HL-60 (cell line): ENCODE data around the gene PRICKLE2.

Experiments used
- DNase-seq, 2 experiments: peaks; one replicate each; pipeline ENCODE4 v3.0.0-alpha.2; 2010 to 2020; ENCODE audit warnings: low read depth in 1 of 2, low spot score in 1 of 2
- H3K27ac ChIP-seq: fragments of 250-450 bp; sonication (Bioruptor Pico); replicated peaks from 2 replicates; pipeline ENCODE4 v1.5.1; 2020; ENCODE audit warnings: mild to moderate bottlenecking, moderate library complexity
- H3K27me3 ChIP-seq: fragments of 250-450 bp; sonication (Bioruptor Pico); 2 replicates; pipeline ENCODE4 v1.5.1; 2021; ENCODE audit warnings: mild to moderate bottlenecking, moderate library complexity; ENCODE audit not compliant: insufficient read depth, poor library complexity, severe bottlenecking
- H3K4me3 ChIP-seq: replicated peaks from 2 replicates; pipeline ENCODE4 v1.5.1; 2011; ENCODE audit warnings: mild to moderate bottlenecking, control low read depth, low read length; ENCODE audit not compliant: insufficient read depth
- CTCF ChIP-seq: IDR thresholded peaks from one replicate; pipeline ENCODE4 v1.5.1; 2011; ENCODE audit warnings: low read length, control low read depth, inconsistent platforms; ENCODE audit not compliant: insufficient read depth
- GABPA ChIP-seq: IDR thresholded peaks from 2 replicates; pipeline ENCODE4 v1.6.1; 2012; ENCODE audit warnings: low read depth
- POLR2AphosphoS5 ChIP-seq: IDR thresholded peaks from 2 replicates; pipeline ENCODE4 v1.6.1; 2012; ENCODE audit warnings: low read depth
- REST ChIP-seq: IDR thresholded peaks from 2 replicates; pipeline ENCODE4 v1.6.1; 2012; ENCODE audit warnings: low read depth; ENCODE audit not compliant: insufficient replicate concordance
- SPI1 ChIP-seq: IDR thresholded peaks from 2 replicates; pipeline ENCODE4 v1.6.1; 2012; ENCODE audit warnings: low read depth, mild to moderate bottlenecking, borderline replicate concordance

PRICKLE2 gene

GRCh38 chr3:64265646-64266045 lies 40.4 kb upstream of the PRICKLE2 start:
- DNase-seq, result no peak
- TF ChIP-seq GABPA (no peak), POLR2AphosphoS5 (no peak), CTCF (no peak), SPI1 (no peak), REST (no peak)
- H3K27ac ChIP-seq, result no peak overlapping the region
- peaks cover 2% of the 10 kb centered on the region for H3K27me3 ChIP-seq
- H3K4me3 ChIP-seq, result no peak overlapping the region

GRCh38 chr3:64264501-64265109 lies 39.3 kb upstream of the PRICKLE2 start:
- no peak for TF ChIP-seq SPI1
- TF ChIP-seq REST, result no peak
- no peak for TF ChIP-seq CTCF
- TF ChIP-seq GABPA, result no peak
- TF ChIP-seq POLR2AphosphoS5, result no peak
- H3K27me3 ChIP-seq, result peaks cover 4% of the 10 kb centered on the region
- no peak overlapping the region for H3K4me3 ChIP-seq
- no peak overlapping the region for H3K27ac ChIP-seq
- no peak for DNase-seq

- no peak overlapping the region for H3K4me3 ChIP-seq
- H3K27me3 ChIP-seq, result peaks cover 4% of the 10 kb centered on the region
- DNase-seq, result no peak
- no peak overlapping the region for H3K27ac ChIP-seq
- no peak for TF ChIP-seq REST
- no peak for TF ChIP-seq SPI1
- no peak for TF ChIP-seq CTCF
- no peak for TF ChIP-seq GABPA
- no peak for TF ChIP-seq POLR2AphosphoS5
These were observed 37.4 kb upstream of the PRICKLE2 start for GRCh38 chr3:64262574-64263114.
